Upper lobe of right lung (tissue), 1 donor: ENCODE data around the gene PROZ. TPM values are rescaled to one million over a fixed set of nuclear protein-coding genes. Genes with fewer than 3 reads are reported as not detected.

ENCODE experiments used
- ATAC-seq: fragments of 200-7000 bp; cut with Tn5 transposase; one replicate; pipeline ENCODE4 v1.9.1; 2020; ENCODE audit warnings: mild to moderate bottlenecking, moderate library complexity
- DNase-seq: peaks from one replicate; pipeline ENCODE4 v3.0.0-alpha.2; 2020
- H3K27ac ChIP-seq: fragments of 200-600 bp; one replicate; pipeline ENCODE4 v1.8.0; 2022
- H3K27me3 ChIP-seq: fragments of 200-600 bp; one replicate; pipeline ENCODE4 v1.8.0; 2022; ENCODE audit warnings: mild to moderate bottlenecking
- H3K36me3 ChIP-seq: fragments of 200-600 bp; one replicate; pipeline ENCODE4 v1.8.0; 2022
- H3K4me1 ChIP-seq: fragments of 200-600 bp; one replicate; pipeline ENCODE4 v1.8.0; 2022
- H3K4me3 ChIP-seq: fragments of 200-600 bp; one replicate; pipeline ENCODE4 v1.8.0; 2022; ENCODE audit warnings: mild to moderate bottlenecking
- H3K9me3 ChIP-seq: fragments of 200-600 bp; one replicate; pipeline ENCODE4 v1.8.0; 2022
- CTCF ChIP-seq: fragments of 200-600 bp; IDR thresholded peaks from one replicate; pipeline ENCODE4 v1.8.0; 2022; ENCODE audit warnings: antibody characterized with exemption
- intact Hi-C: fragments of 100-400 bp; cut with DNase I; formaldehyde crosslinking; loops from one replicate; pipeline ENCODE4 v1.11.0; 2022
- total RNA-seq: library from RNA; stranded (reverse); fragmentation: NEBNext Ultra II Directional; extraction: Animal tissue kit (Norgen Biotek cat#: 25700); gene quantifications from one replicate; pipeline ENCODE4 v1.2.1, GENCODE V29; 2021
- donor health status: DM: no; HTN: yes; CAD: no; lungs with severe emphysema.

The PROZ gene
- total RNA-seq, 1 donor from 2014 or later: not detected

- Histone ChIP-seq H3K36me3 (no peaks in the 10 kb centered on the region), H3K27ac (no peak overlapping the region), H3K9me3 (no peaks in the 10 kb centered on the region), H3K4me1 (no peaks in the 10 kb centered on the region), H3K27me3 (no peaks in the 10 kb centered on the region), H3K4me3 (no peak overlapping the region)
- intact Hi-C loops: no loop called here
- TF ChIP-seq CTCF: no peak
- ATAC-seq (no peak), DNase-seq (no peak)
Measured at GRCh38 chr13:113116871-113117271, 41.6 kb upstream of the PROZ start.

GRCh38 chr13:113117335-113117872 is 41.0 kb upstream of the PROZ start:
- intact Hi-C loops: no loop called here
- Histone ChIP-seq H3K36me3 (no peaks in the 10 kb centered on the region), H3K9me3 (no peaks in the 10 kb centered on the region), H3K27me3 (no peaks in the 10 kb centered on the region), H3K27ac (no peak overlapping the region), H3K4me1 (no peaks in the 10 kb centered on the region), H3K4me3 (no peak overlapping the region)
- no peak for DNase-seq
- no peak for TF ChIP-seq CTCF
- ATAC-seq: no peak

GRCh38 chr13:113117911-113118260 is 40.6 kb upstream of the PROZ start:
- Histone ChIP-seq H3K4me1 (no peaks in the 10 kb centered on the region), H3K9me3 (no peaks in the 10 kb centered on the region), H3K36me3 (no peaks in the 10 kb centered on the region), H3K4me3 (no peak overlapping the region), H3K27me3 (no peaks in the 10 kb centered on the region), H3K27ac (no peak overlapping the region)
- intact Hi-C loops: no loop called here
- no peak for TF ChIP-seq CTCF
- DNase-seq: no peak
- no peak for ATAC-seq

GRCh38 chr13:113118261-113119021 is 40.0 kb upstream of the PROZ start:
- H3K4me1 ChIP-seq: no peaks in the 10 kb centered on the region
- intact Hi-C loops: no loop called here
- H3K9me3 ChIP-seq: no peaks in the 10 kb centered on the region
- H3K27ac ChIP-seq: no peak overlapping the region
- no peaks in the 10 kb centered on the region for H3K36me3 ChIP-seq
- no peak for DNase-seq
- no peak overlapping the region for H3K4me3 ChIP-seq
- no peak for TF ChIP-seq CTCF
- H3K27me3 ChIP-seq: no peaks in the 10 kb centered on the region
- ATAC-seq: no peak

GRCh38 chr13:113119166-113119821 is 39.2 kb upstream of the PROZ start:
- no peaks in the 10 kb centered on the region for H3K4me1 ChIP-seq
- intact Hi-C loops: no loop called here
- TF ChIP-seq CTCF: no peak
- H3K36me3 ChIP-seq: no peaks in the 10 kb centered on the region
- no peaks in the 10 kb centered on the region for H3K27me3 ChIP-seq
- H3K9me3 ChIP-seq: no peaks in the 10 kb centered on the region
- ATAC-seq (no peak), DNase-seq (no peak)
- no peak overlapping the region for H3K4me3 ChIP-seq
- no peak overlapping the region for H3K27ac ChIP-seq
